Measurements from ENCODE around the gene CDC123. TPM values are rescaled to one million over a fixed set of nuclear protein-coding genes. Genes with fewer than 3 reads are reported as not detected.

The CDC123 gene
- total and polyA plus RNA-seq, 2 experiments from 2014 or later, result 158 to 179 TPM

DNA sequence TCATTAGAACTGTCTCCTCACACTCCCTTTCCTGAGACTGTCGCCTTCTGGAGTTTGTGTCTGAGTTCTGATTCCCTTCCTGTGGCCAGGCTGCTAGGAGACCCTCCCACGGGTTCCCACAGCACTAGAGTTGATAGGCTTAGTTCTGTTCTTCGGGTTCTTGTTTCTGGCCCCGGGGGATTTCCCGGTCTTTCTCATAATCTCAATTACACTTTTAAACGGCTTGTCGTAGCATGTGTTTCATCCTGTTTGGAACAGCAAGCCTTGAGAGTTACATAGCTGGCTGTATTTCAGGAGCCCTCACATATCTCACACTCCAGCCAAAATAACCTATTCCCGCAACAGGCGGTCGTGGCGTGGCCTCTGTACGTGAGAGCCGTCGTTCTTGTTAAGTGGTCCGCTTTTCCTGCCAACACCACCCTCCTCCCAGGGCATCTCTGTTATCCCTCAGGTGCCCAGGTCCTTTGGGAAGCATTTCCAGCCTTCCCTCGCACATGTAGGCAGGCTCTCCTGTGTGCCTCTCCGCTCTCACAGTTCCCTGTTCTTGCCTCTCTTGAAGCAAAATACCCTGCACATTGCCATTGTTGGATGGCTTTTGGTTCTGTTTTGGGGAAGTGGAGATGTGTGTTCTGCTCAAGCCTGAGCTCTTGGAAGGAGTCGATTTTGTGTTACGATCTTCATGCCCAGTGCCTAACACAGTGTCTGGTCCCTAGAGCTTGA lies 46.0 kb downstream of the CDC123 start:
- Histone ChIP-seq H2AFZ (no peak overlapping the region), H3K4me2 (no peak overlapping the region), H3F3A (replicated peaks; ENCODE audit: low read depth) (no peaks in the 10 kb centered on the region), H3K36me3 (ENCODE audit: insufficient read depth) (peaks cover 31% of the 10 kb centered on the region), H3K79me2 (replicated peaks; ENCODE audit: insufficient read depth) (peaks cover 28% of the 10 kb centered on the region), H3K4me1 (ENCODE audit: insufficient read depth) (no peaks in the 10 kb centered on the region), H3K4me3 (no peak overlapping the region), H3K9me2 (ENCODE audit: insufficient read depth) (no peaks in the 10 kb centered on the region), H3K27me3 (ENCODE audit: insufficient read depth) (no peaks in the 10 kb centered on the region), H3K27ac (ENCODE audit: low read depth) (no peak overlapping the region), H4K20me1 (replicated peaks; ENCODE audit: insufficient read depth) (peaks cover 5% of the 10 kb centered on the region; the same call in 1 of the 2 replicates)
- H3K4me3 Mint-ChIP-seq, result no peak overlapping the region
- peaks cover 4% of the 10 kb centered on the region for H3K27me3 Mint-ChIP-seq (ENCODE audit: insufficient read depth, low read depth, poor library complexity)
- ATAC-seq (no peak), DNase-seq (ENCODE audit: low spot score) (no peak)
- H3K27ac Mint-ChIP-seq, result no peak overlapping the region
- peaks cover 74% of the 10 kb centered on the region for H3K36me3 Mint-ChIP-seq (ENCODE audit: low read depth)
- no peaks in the 10 kb centered on the region for H3K4me1 Mint-ChIP-seq
- H3K9me3 Mint-ChIP-seq, result no peaks in the 10 kb centered on the region
- TF ChIP-seq EZH2 (IDR thresholded peaks at IDR 0.05; ENCODE audit: low read depth, unreplicated experiment) (no peak), EZH2phosphoT487 (IDR thresholded peaks at IDR 0.05; ENCODE audit: unreplicated experiment) (no peak), POLR2AphosphoS5 (IDR thresholded peaks at IDR 0.05; ENCODE audit: low read depth) (no peak)

DNA sequence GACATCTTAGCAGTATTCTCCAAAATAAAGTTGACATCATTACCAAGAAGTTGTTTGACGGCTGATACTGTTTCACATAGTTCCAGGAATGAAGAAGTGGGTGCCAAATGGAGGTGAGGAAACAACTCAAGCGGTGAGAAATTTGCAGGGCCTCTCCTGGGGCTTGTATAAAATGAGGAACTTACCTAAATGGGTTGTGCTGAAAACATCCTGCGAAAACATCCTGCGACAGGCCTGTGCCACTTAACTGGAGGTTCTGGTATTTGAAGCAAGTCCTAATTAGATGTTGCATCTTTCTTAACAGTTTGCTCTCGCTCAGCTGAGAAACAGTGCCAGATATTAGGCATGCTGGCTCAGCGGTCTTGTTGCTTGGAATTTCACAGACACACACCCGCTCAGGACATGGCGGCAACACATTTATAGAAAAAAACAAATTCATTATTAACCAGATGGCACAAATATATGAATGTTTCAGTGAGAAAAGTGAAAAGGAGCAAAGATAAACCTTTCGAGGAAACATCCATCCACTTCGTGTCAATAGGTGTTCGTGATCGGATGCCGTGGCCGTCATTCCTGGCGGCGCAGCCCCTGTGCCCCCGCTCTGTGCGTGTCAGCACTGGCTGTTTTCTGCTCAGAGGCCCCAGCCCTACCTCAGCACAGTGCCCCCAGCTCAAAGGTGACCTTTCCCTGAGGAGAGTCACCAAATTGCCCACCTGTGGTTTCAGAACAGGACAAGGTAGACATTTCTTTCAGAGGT lies 48.1 kb downstream of the CDC123 start:
- H3K9me3 Mint-ChIP-seq, result no peaks in the 10 kb centered on the region
- H3K27ac ChIP-seq (ENCODE audit: low read depth), result no peak overlapping the region

DNA sequence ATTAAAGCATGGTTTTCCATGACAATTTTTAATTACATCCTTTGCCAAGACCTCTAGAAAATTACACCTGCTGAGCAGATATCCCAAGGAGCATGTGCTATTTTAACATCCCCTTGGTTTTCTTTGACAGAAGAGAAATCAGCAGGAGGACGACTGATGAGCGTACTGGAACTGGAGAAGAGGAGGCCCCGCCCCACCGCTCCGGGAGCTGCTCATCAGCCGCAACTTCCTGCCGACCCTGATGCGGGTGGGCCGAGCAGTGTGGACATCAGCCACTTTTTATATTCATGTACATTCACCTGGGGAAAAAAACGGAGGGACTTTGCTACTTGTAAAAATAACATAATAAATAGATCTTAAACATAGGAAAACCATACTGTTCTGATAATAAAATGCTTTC lies 54.2 kb downstream of the CDC123 start:
- Mint-ChIP-seq H3K36me3 (ENCODE audit: low read depth) (peaks cover 58% of the 10 kb centered on the region), H3K4me1 (peaks cover 4% of the 10 kb centered on the region; the same call in 1 of the 3 replicates), H3K27ac (no peak overlapping the region), H3K4me3 (no peak overlapping the region), H3K27me3 (ENCODE audit: insufficient read depth, low read depth, poor library complexity) (peaks cover 11% of the 10 kb centered on the region), H3K9me3 (no peaks in the 10 kb centered on the region)
- DNase-seq (ENCODE audit: low spot score) (no peak), ATAC-seq (no peak)
- Histone ChIP-seq H3K4me3 (no peak overlapping the region), H4K20me1 (replicated peaks; ENCODE audit: insufficient read depth) (no peaks in the 10 kb centered on the region), H3K27ac (ENCODE audit: low read depth) (no peak overlapping the region), H3K4me2 (no peak overlapping the region), H3F3A (replicated peaks; ENCODE audit: low read depth) (no peaks in the 10 kb centered on the region), H3K9me2 (ENCODE audit: insufficient read depth) (no peaks in the 10 kb centered on the region), H3K79me2 (replicated peaks; ENCODE audit: insufficient read depth) (no peaks in the 10 kb centered on the region), H3K27me3 (ENCODE audit: insufficient read depth) (no peaks in the 10 kb centered on the region), H3K4me1 (ENCODE audit: insufficient read depth) (no peaks in the 10 kb centered on the region), H2AFZ (no peak overlapping the region), H3K36me3 (ENCODE audit: insufficient read depth) (peaks cover 11% of the 10 kb centered on the region)
- TF ChIP-seq EZH2phosphoT487 (IDR thresholded peaks at IDR 0.05; ENCODE audit: unreplicated experiment), result no peak
- TF ChIP-seq ZNF114 (CRISPR knock-in tag; IDR thresholded peaks at IDR 0.05), result no peak
- TF ChIP-seq, protein P1, sequence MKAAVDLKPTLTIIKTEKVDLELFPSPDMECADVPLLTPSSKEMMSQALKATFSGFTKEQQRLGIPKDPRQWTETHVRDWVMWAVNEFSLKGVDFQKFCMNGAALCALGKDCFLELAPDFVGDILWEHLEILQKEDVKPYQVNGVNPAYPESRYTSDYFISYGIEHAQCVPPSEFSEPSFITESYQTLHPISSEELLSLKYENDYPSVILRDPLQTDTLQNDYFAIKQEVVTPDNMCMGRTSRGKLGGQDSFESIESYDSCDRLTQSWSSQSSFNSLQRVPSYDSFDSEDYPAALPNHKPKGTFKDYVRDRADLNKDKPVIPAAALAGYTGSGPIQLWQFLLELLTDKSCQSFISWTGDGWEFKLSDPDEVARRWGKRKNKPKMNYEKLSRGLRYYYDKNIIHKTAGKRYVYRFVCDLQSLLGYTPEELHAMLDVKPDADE (IDR thresholded peaks at IDR 0.05), result no peak

More for the DNA sequence above, 48.1 kb downstream of the CDC123 start:
- H4K20me1 ChIP-seq (replicated peaks; ENCODE audit: insufficient read depth), result no peaks in the 10 kb centered on the region; the same call in 1 of the 2 replicates
- no peak overlapping the region for H3K4me3 ChIP-seq
- H3K36me3 ChIP-seq (ENCODE audit: insufficient read depth), result peaks cover 14% of the 10 kb centered on the region
- no peaks in the 10 kb centered on the region for H3K4me1 ChIP-seq (ENCODE audit: insufficient read depth)
- DNase-seq (ENCODE audit: low spot score) (no peak), ATAC-seq (no peak)
- TF ChIP-seq, protein P1 (IDR thresholded peaks at IDR 0.05), result no peak
- no peak overlapping the region for H3K4me2 ChIP-seq
- H3K4me3 Mint-ChIP-seq, result no peak overlapping the region
- H3K79me2 ChIP-seq (replicated peaks; ENCODE audit: insufficient read depth), result peaks cover 24% of the 10 kb centered on the region
- H3K4me1 Mint-ChIP-seq, result no peaks in the 10 kb centered on the region
- H3F3A ChIP-seq (replicated peaks; ENCODE audit: low read depth), result no peaks in the 10 kb centered on the region
- H2AFZ ChIP-seq, result no peak overlapping the region
- H3K27me3 Mint-ChIP-seq (ENCODE audit: insufficient read depth, low read depth, poor library complexity), result peaks cover 4% of the 10 kb centered on the region
- H3K27me3 ChIP-seq (ENCODE audit: insufficient read depth), result no peaks in the 10 kb centered on the region
- H3K36me3 Mint-ChIP-seq (ENCODE audit: low read depth), result peaks cover 75% of the 10 kb centered on the region
- no peaks in the 10 kb centered on the region for H3K9me2 ChIP-seq (ENCODE audit: insufficient read depth)
- H3K27ac Mint-ChIP-seq, result no peak overlapping the region

Measured in GM23338 (cell line).